ENCODE data around the gene KCNJ12. TPM values are rescaled to one million over a fixed set of nuclear protein-coding genes. Genes with fewer than 3 reads are reported as not detected.

KCNJ12 gene
- total and polyA plus RNA-seq, 4 donors, result 2.6 to 7.0 (median 3.4) TPM

DNA sequence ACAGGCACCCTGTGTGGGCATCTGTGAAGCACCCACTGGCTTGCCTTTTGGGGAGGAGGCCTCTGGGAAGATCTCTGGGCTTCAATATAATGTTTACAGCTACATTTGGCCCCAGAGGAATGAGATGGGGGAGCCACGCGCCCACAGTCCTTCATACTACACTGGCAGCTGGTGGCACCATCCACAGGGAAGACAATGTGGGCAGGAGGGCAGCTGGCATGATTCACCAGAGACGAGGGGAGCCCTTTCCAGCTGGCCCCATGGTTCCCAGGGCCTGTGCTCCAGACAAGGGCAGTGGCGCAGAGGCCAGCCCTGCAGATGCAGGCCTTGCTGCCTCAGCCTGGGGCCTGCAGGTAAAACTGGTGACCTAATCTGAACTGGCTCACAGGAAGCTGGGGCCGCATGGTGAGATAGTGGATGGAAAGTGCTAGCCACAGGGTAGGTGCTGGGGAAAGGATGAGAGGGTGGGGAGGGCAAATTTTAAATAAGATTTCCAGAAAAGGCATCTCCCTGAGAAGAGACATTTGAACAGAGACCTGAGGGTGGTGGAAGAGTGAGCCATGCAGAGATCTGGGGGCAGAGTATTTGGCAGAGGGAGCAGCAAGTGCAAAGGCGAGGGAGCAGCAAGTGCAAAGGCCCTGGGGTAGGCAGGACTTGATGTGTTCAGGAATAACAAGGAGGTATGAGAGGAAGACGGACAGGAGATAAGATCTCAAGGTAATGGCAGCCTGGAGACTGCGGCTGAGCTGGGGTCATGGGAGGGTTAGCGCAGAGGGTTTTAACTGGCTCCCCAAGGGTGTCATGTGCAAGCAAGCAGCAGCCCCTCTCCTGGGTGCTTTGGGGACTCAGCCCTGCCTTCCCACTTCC is 12.1 kb upstream of the KCNJ12 start:
- no peak overlapping the region for H3K27ac ChIP-seq (ENCODE audit: low read depth, low read length)
- no peak overlapping the region for H3K4me3 ChIP-seq (ENCODE audit: low read depth, low read length)
- peaks cover 4% of the 10 kb centered on the region for H3K4me1 ChIP-seq (ENCODE audit: control insufficient read depth, insufficient read depth, low read length)
- H3K9me3 ChIP-seq (ENCODE audit: control insufficient read depth, insufficient read depth, low read length), result no peaks in the 10 kb centered on the region
- 87% methylated on average over 6 of the region's 9 CpGs for WGBS (ENCODE audit: insufficient coverage)
- H3K27me3 ChIP-seq (ENCODE audit: control insufficient read depth, insufficient read depth, low read length), result no peaks in the 10 kb centered on the region
- DNase-seq (ENCODE audit: low read depth in 4 of 6, low spot score in 6 of 6), result no peak
- H3K36me3 ChIP-seq (ENCODE audit: control insufficient read depth, insufficient read depth, low read length), result no peaks in the 10 kb centered on the region

- DNase-seq (ENCODE audit: low read depth in 4 of 6, low spot score in 6 of 6), result no peak
- H3K4me3 ChIP-seq (ENCODE audit: low read depth, low read length), result no peak overlapping the region
- no peaks in the 10 kb centered on the region for H3K27me3 ChIP-seq (ENCODE audit: control insufficient read depth, insufficient read depth, low read length)
- no peaks in the 10 kb centered on the region for H3K9me3 ChIP-seq (ENCODE audit: control insufficient read depth, insufficient read depth, low read length)
- peaks cover under 1% of the 10 kb centered on the region for H3K4me1 ChIP-seq (ENCODE audit: control insufficient read depth, insufficient read depth, low read length)
- WGBS (ENCODE audit: insufficient coverage), result 75% methylated on average over 6 of the region's 7 CpGs
- no peak overlapping the region for H3K27ac ChIP-seq (ENCODE audit: low read depth, low read length)
- no peaks in the 10 kb centered on the region for H3K36me3 ChIP-seq (ENCODE audit: control insufficient read depth, insufficient read depth, low read length)
These were observed 11.1 kb upstream of the KCNJ12 start for GRCh38 chr17:21365016-21365415.

DNA sequence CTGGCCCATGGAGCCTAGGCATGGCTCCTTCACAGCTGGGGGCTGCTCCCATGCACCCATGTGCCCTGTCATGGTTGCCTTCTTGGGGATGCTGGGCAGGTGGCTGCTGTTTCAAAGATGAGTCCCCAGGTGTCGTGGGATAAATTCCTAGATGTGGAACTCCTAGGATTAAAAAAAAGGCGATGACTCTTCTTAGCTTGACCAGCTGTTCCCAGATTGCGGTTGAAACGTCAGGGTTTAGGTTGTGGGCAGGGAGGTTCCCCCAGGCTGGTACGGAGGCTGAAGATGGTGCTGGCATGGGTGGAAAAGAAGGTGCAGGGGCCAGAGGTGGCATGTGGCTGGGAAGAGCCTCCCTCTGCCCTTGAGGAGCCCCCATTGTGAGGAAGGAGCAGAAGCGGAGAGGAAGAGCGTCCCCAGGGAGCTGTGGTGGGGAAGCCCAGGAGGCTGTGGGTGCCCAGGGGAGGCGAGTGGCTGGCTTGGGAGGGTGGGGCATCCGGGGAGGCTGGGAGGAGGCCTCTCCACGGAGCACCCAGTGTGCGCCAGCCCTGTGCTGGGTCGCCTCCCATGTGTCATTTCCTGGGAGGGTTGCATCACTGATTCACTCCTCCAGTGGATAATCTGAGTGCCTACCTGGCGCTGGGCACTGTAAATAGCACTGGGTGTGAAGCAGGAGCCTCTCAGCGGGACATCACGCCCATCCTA is 7.5 kb upstream of the KCNJ12 start:
- Histone ChIP-seq H3K36me3 (ENCODE audit: control insufficient read depth, insufficient read depth, low read length) (no peaks in the 10 kb centered on the region), H3K27me3 (ENCODE audit: control insufficient read depth, insufficient read depth, low read length) (no peaks in the 10 kb centered on the region), H3K27ac (ENCODE audit: low read depth, low read length) (no peak overlapping the region), H3K9me3 (ENCODE audit: control insufficient read depth, insufficient read depth, low read length) (no peaks in the 10 kb centered on the region), H3K4me3 (ENCODE audit: low read depth, low read length) (no peak overlapping the region), H3K4me1 (ENCODE audit: control insufficient read depth, insufficient read depth, low read length) (peaks cover 13% of the 10 kb centered on the region)
- no peak for DNase-seq (ENCODE audit: low read depth in 4 of 6, low spot score in 6 of 6)
- WGBS (ENCODE audit: insufficient coverage), result 93% methylated on average over 15 of the region's 15 CpGs

DNA sequence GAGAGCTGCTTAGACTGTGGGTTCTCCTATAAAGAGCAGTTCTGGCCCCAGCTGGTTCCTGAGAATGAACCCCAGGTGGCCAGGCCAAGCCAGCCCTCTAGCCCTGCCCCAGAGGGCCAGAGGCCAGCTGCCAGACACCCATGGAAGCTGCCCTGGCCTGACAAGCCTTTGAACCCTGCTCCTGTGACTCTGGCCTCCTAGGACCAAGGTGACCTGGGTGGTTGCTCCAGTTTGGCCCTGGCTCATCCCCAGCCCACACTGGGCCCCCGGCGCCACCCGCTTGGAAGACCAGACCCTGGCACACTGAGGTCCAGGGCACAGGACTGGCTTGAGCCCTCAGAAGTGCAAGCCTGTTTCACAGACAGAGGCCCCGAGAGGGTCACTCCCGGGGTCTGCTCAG is 6.8 kb upstream of the KCNJ12 start:
- Histone ChIP-seq H3K4me1 (ENCODE audit: control insufficient read depth, insufficient read depth, low read length) (peaks cover 13% of the 10 kb centered on the region), H3K27ac (ENCODE audit: low read depth, low read length) (no peak overlapping the region), H3K27me3 (ENCODE audit: control insufficient read depth, insufficient read depth, low read length) (no peaks in the 10 kb centered on the region), H3K36me3 (ENCODE audit: control insufficient read depth, insufficient read depth, low read length) (no peaks in the 10 kb centered on the region), H3K9me3 (ENCODE audit: control insufficient read depth, insufficient read depth, low read length) (no peaks in the 10 kb centered on the region), H3K4me3 (ENCODE audit: low read depth, low read length) (no peak overlapping the region)
- WGBS (ENCODE audit: insufficient coverage), result 95% methylated on average over 5 of the region's 5 CpGs
- no peak for DNase-seq (ENCODE audit: low read depth in 4 of 6, low spot score in 6 of 6)

DNA sequence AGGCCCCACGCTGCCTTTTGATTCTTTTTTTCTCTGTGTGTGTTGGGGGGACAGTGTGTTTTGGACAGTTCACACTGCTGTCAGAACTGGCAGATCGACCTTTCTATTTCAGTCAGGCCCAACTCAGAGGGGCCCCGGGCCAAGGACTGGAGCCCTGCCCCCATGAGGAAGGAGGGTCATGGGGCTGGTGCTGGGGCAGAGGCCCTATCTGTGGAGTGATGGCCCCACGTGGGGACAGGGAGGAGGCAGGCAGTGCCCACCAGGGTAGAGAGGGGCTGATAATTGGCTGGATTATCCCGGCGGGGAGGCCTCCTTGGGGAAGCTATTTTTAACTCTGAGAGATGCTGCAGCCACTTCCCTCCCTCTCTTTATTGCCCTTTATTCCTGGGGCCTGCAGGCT is 5.7 kb upstream of the KCNJ12 start:
- no peak overlapping the region for H3K27ac ChIP-seq (ENCODE audit: low read depth, low read length)
- no peak overlapping the region for H3K4me3 ChIP-seq (ENCODE audit: low read depth, low read length)
- no peaks in the 10 kb centered on the region for H3K9me3 ChIP-seq (ENCODE audit: control insufficient read depth, insufficient read depth, low read length)
- H3K27me3 ChIP-seq (ENCODE audit: control insufficient read depth, insufficient read depth, low read length), result peaks cover 8% of the 10 kb centered on the region
- peak in 2 of 6 donors; percentile 18 to 43 for DNase-seq (ENCODE audit: low read depth in 4 of 6, low spot score in 6 of 6)
- no peaks in the 10 kb centered on the region for H3K36me3 ChIP-seq (ENCODE audit: control insufficient read depth, insufficient read depth, low read length)
- H3K4me1 ChIP-seq (ENCODE audit: control insufficient read depth, insufficient read depth, low read length), result peaks cover 18% of the 10 kb centered on the region
- WGBS (ENCODE audit: insufficient coverage), result 47% methylated on average over 2 of the region's 6 CpGs

GRCh38 chr17:21371511-21372081 is 4.6 kb upstream of the KCNJ12 start:
- Histone ChIP-seq H3K4me3 (ENCODE audit: low read depth, low read length) (no peak overlapping the region), H3K36me3 (ENCODE audit: control insufficient read depth, insufficient read depth, low read length) (no peaks in the 10 kb centered on the region), H3K4me1 (ENCODE audit: control insufficient read depth, insufficient read depth, low read length) (peaks cover 24% of the 10 kb centered on the region), H3K27ac (ENCODE audit: low read depth, low read length) (no peak overlapping the region), H3K9me3 (ENCODE audit: control insufficient read depth, insufficient read depth, low read length) (no peaks in the 10 kb centered on the region), H3K27me3 (ENCODE audit: control insufficient read depth, insufficient read depth, low read length) (peaks cover 13% of the 10 kb centered on the region)
- 79% methylated on average over 17 of the region's 17 CpGs for WGBS (ENCODE audit: insufficient coverage)
- DNase-seq (ENCODE audit: low read depth in 4 of 6, low spot score in 6 of 6), result no peak

DNA sequence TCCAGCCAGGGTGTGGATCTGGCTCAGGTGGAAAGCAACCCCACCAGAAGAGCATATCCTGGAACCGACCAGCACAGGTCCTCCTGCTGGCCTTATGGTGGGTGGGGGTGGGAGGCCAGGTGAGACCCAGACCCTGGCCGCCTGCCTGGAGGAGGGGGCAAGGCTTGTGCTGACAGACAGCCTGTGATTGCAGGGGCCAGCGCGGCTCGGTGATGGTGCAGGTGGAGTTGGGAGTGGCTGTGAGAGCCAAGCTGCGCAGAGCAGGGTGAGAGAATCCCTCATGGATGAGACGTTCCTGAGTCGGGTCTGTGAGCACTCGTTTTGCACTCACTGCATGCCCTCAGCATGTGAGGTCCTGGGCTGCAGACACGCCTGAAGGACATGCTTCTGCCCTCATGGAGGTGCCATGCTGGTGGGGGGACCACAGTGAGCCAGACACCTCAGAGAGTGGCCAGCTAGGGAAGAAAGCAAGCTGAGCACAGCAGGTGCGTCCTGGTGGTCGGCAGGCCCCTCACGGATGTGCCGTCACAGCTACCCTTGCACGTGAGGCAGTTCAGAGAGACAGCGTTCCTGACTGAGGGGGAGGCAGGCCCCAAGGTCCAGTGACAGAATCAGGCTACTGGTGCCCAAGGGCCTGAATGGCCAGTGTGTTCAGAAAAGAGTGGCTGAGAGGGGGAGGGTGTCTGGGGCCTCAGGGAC is 3.8 kb upstream of the KCNJ12 start:
- 82% methylated on average over 14 of the region's 16 CpGs for WGBS (ENCODE audit: insufficient coverage)
- Histone ChIP-seq H3K4me1 (ENCODE audit: control insufficient read depth, insufficient read depth, low read length) (peaks cover 30% of the 10 kb centered on the region), H3K27me3 (ENCODE audit: control insufficient read depth, insufficient read depth, low read length) (peaks cover 20% of the 10 kb centered on the region)

GRCh38 chr17:21373036-21373435 is 3.1 kb upstream of the KCNJ12 start:
- WGBS (ENCODE audit: insufficient coverage), result 69% methylated on average over 12 of the region's 12 CpGs
- Histone ChIP-seq H3K27me3 (ENCODE audit: control insufficient read depth, insufficient read depth, low read length) (peaks cover 26% of the 10 kb centered on the region), H3K4me1 (ENCODE audit: control insufficient read depth, insufficient read depth, low read length) (peaks cover 37% of the 10 kb centered on the region)

More for the DNA sequence above, 3.8 kb upstream of the KCNJ12 start:
- no peak for DNase-seq (ENCODE audit: low read depth in 4 of 6, low spot score in 6 of 6)
- Histone ChIP-seq H3K36me3 (ENCODE audit: control insufficient read depth, insufficient read depth, low read length) (no peaks in the 10 kb centered on the region), H3K9me3 (ENCODE audit: control insufficient read depth, insufficient read depth, low read length) (no peaks in the 10 kb centered on the region), H3K27ac (ENCODE audit: low read depth, low read length) (no peak overlapping the region), H3K4me3 (ENCODE audit: low read depth, low read length) (no peak overlapping the region)

DNA sequence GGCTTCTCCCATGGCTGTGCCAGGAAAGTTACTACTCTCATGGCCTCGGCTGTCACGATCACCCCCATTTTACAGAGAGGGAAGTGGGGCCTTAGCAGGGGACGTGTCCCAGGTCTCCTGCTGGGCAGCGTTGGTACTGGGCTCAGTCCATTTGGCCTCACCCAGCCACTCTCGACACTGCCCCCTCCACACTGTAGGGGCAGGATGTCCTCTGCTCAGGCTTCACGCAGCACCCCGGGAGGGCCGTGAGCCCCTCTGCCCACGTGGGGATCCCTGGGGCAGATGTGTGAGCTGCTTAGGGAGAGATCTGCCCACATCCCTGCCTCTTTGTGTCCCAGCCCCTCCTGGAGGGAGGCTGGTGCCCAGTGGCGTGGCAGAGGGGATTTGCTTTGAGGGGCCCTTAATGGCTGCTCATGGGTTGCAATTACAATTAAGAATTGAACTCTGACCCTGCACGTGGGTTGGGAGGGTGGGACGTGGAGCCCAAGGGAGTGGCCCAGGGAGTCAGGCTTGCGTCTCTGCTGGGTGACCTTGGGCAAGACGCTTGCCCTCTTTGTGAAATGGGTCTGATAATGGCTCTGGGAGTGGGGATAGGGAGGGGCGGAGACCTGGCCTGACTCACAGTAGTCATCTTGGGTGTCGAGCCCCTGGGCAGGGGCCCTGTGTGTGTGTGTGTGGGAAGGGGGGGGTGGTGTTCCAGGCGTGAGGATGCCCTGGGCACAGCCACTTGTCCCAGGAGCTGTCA is 2.3 kb upstream of the KCNJ12 start:
- Histone ChIP-seq H3K27ac (ENCODE audit: low read depth, low read length) (no peak overlapping the region), H3K27me3 (ENCODE audit: control insufficient read depth, insufficient read depth, low read length) (peaks cover 34% of the 10 kb centered on the region), H3K36me3 (ENCODE audit: control insufficient read depth, insufficient read depth, low read length) (no peaks in the 10 kb centered on the region), H3K4me3 (ENCODE audit: low read depth, low read length) (no peak overlapping the region), H3K4me1 (ENCODE audit: control insufficient read depth, insufficient read depth, low read length) (peaks cover 45% of the 10 kb centered on the region), H3K9me3 (ENCODE audit: control insufficient read depth, insufficient read depth, low read length) (no peaks in the 10 kb centered on the region)
- DNase-seq (ENCODE audit: low read depth in 4 of 6, low spot score in 6 of 6), result no peak
- WGBS (ENCODE audit: insufficient coverage), result 70% methylated on average over 15 of the region's 17 CpGs

More at GRCh38 chr17:21373036-21373435, 3.1 kb upstream of the KCNJ12 start:
- Histone ChIP-seq H3K36me3 (ENCODE audit: control insufficient read depth, insufficient read depth, low read length) (no peaks in the 10 kb centered on the region), H3K4me3 (ENCODE audit: low read depth, low read length) (no peak overlapping the region), H3K27ac (ENCODE audit: low read depth, low read length) (no peak overlapping the region), H3K9me3 (ENCODE audit: control insufficient read depth, insufficient read depth, low read length) (no peaks in the 10 kb centered on the region)
- DNase-seq (ENCODE audit: low read depth in 4 of 6, low spot score in 6 of 6), result no peak
